Ishikawa (cell line): ENCODE data around the gene IBSP.

Experiments
- CEBPB ChIP-seq: IDR thresholded peaks from 2 replicates; pipeline ENCODE4 v1.6.1; 2012
- CREB1 ChIP-seq: IDR thresholded peaks from 2 replicates; pipeline ENCODE4 v1.6.1; 2012; ENCODE audit warnings: low read depth
- EGR1 ChIP-seq: IDR thresholded peaks from 2 replicates; pipeline ENCODE4 v1.6.1; 2012
- EP300 ChIP-seq: IDR thresholded peaks from 2 replicates; pipeline ENCODE4 v1.6.1; 2012; ENCODE audit warnings: borderline replicate concordance
- FOXM1 ChIP-seq: IDR thresholded peaks from 2 replicates; pipeline ENCODE4 v1.6.1; 2012; ENCODE audit warnings: low read depth, borderline replicate concordance
- MAX ChIP-seq: IDR thresholded peaks from 2 replicates; pipeline ENCODE4 v1.6.1; 2012
- NFIC ChIP-seq: IDR thresholded peaks from 2 replicates; pipeline ENCODE4 v1.6.1; 2012
- RAD21 ChIP-seq: IDR thresholded peaks from 2 replicates; pipeline ENCODE4 v1.6.1; 2012; ENCODE audit warnings: low read depth
- REST ChIP-seq: IDR thresholded peaks from 2 replicates; pipeline ENCODE4 v1.6.1; 2012; ENCODE audit warnings: low read depth, mild to moderate bottlenecking
- TAF1 ChIP-seq: IDR thresholded peaks from 2 replicates; pipeline ENCODE4 v1.6.1; 2012; ENCODE audit warnings: low read depth, mild to moderate bottlenecking
- TEAD4 ChIP-seq: IDR thresholded peaks from 2 replicates; pipeline ENCODE4 v1.6.1; 2012
- USF1 ChIP-seq: IDR thresholded peaks from 2 replicates; pipeline ENCODE4 v1.6.1; 2012
- YY1 ChIP-seq: IDR thresholded peaks from 2 replicates; pipeline ENCODE4 v1.6.1; 2012; ENCODE audit warnings: low read depth

GRCh38 chr4:87835743-87836142 lies 36.4 kb downstream of the IBSP start:
- TF ChIP-seq CEBPB (no peak), RAD21 (no peak), NFIC (no peak), REST (no peak), EGR1 (no peak), MAX (no peak), TAF1 (no peak), EP300 (no peak), TEAD4 (no peak), FOXM1 (no peak), YY1 (no peak), CREB1 (no peak), USF1 (no peak)
